Stimulated activated CD4-positive, alpha-beta T cell treated with anti-CD3 and anti-CD28 coated beads, Interleukin-1b, Interleukin-23, amount 100 ng/mL, for 1 hour (primary cell): ENCODE results near the gene OR10G7.
"Not testable (repeated sequence)": the region's sequence is repeated elsewhere in the genome, so short reads cannot be mapped to it uniquely, and the experiment has no call there.

Experiments used
- DNase-seq, 2 donors: peaks; one replicate each; pipeline ENCODE4 v3.0.0-alpha.2; 2020; ENCODE audit warnings: low read depth in 2 of 2

OR10G7 gene

DNA sequence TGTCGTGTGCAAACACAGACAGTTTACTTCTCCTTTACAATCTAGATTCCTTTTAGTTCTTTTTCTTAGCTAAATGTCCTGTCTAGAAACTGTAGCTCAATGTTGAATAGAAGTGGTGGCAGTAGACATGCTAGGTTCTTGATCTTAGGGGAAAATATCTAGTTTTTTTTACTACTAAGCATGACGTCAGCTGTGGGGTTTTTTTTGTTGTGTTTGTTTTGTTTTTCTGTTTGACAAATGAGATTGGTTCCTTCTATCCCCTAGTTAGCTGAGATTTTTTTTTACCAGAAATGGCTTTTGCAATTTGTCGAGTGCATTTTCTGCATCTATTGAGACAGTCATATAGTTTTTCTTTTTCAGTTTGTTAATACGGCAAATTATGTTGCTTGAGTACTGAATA is 2.3 kb upstream of the OR10G7 start:
- DNase-seq: no peak

- no peak for DNase-seq
These were observed 1.6 kb downstream of the OR10G7 start for GRCh38 chr11:124039557-124039956.

DNA sequence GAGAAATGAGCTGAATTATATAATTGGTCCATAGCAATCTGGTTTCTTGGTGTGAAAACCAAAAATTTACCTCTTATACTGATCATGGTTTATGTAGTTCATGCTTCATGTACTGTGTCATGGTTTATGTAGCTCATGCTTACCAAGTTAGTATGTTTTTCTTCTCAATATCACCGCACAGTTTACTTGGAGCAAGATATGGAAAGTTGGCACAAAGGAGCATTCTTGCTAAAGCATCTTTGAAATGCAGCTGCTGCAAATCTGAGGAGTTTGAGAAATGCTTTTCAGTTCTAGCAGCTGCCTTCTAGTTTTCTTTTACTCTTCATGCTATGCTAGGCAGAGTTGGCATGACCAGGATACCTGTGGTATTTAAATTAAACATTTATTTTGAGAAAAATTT is 4.5 kb downstream of the OR10G7 start:
- DNase-seq: no peak

DNA sequence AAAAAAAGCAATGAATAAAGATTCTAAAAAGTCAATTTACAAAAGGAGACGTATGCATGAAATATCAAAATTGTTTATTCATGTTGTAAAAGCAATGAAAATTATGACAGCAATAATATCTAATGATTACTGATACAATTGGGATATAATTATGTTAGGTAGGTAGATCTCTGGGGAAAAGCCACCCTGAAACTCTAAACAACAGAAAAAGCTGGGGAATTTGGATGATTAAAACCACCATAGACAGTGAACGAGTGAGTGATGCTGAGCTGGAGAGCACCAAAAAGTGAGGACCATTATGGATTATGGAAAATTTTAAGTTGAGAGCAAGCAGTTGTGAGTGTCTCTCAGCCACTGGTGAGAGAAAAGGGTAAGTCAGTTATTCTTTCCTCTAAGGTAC is 14.6 kb downstream of the OR10G7 start, which contains the start of gene OR10G8:
Gene OR10G8 (plus strand): TSS at position 301 of the 400 bp plus-strand sequence. CDS start 2,825 bp downstream, outside the sequence.
- DNase-seq: no peak

GRCh38 chr11:124015837-124016236 is 25.3 kb downstream of the OR10G7 start:
- DNase-seq: not testable (repeated sequence)

- DNase-seq: no peak
These were observed 28.4 kb downstream of the OR10G7 start, which contains the start of gene OR10G4 for GRCh38 chr11:124012697-124013096. TSS of gene OR10G4 (plus strand) at chr11:124012997. CDS start at chr11:124015575, 2,578 bp downstream.

- no peak for DNase-seq
These were observed 46.0 kb downstream of the OR10G7 start, which contains the start of gene OR10G6 for GRCh38 chr11:123995119-123995518. TSS of gene OR10G6 (minus strand) at chr11:123995161. CDS start at chr11:123995161, 0 bp downstream.
